Heart right ventricle (tissue), 16 donors: ENCODE data around the gene PTPRN2. TPM values are rescaled to one million over a fixed set of nuclear protein-coding genes. Genes with fewer than 3 reads are reported as not detected.

Experiments used
- ATAC-seq, 8 donors: fragments of 200-7000 bp; cut with Tn5 transposase; one replicate each; pipeline ENCODE4 v1.9.1; 2020; ENCODE audit warnings: mild to moderate bottlenecking in 8 of 8, moderate library complexity in 8 of 8, moderate number of reproducible peaks in 1 of 8
- DNase-seq, 2 donors: peaks; one replicate each; pipeline ENCODE4 v3.0.0-alpha.2; 2020
- H3K27ac ChIP-seq, 10 donors: fragments of 200-600 bp; sonication (generic) in 2 of 10; one replicate each; pipeline versions ENCODE4 v1.5.0 to v1.8.0; 2020 to 2022; ENCODE audit warnings: mild to moderate bottlenecking in 3 of 10
- H3K27me3 ChIP-seq, 7 donors: fragments of 200-600 bp; one replicate each; pipeline ENCODE4 v1.8.0; 2021 to 2022; ENCODE audit warnings: mild to moderate bottlenecking in 2 of 7
- H3K36me3 ChIP-seq, 9 donors: fragments of 200-600 bp; sonication (generic) in 1 of 9; one replicate each; pipeline versions ENCODE4 v1.5.0 to v1.8.0; 2020 to 2022; ENCODE audit warnings: mild to moderate bottlenecking in 2 of 9
- H3K4me1 ChIP-seq, 9 donors: fragments of 200-600 bp; sonication (generic) in 1 of 9; one replicate each; pipeline versions ENCODE4 v1.5.0 to v1.8.0; 2020 to 2022; ENCODE audit warnings: mild to moderate bottlenecking in 4 of 9
- H3K4me3 ChIP-seq, 10 donors: fragments of 200-600 bp; sonication (generic) in 2 of 10; one replicate each; pipeline versions ENCODE4 v1.5.0 to v1.8.0; 2020 to 2022; ENCODE audit warnings: mild to moderate bottlenecking in 7 of 10, moderate library complexity in 2 of 10
- H3K9me3 ChIP-seq, 11 donors: fragments of 200-600 bp in 10 of 11; sonication (generic) in 2 of 11; one replicate each; pipeline versions ENCODE4 v1.5.0 to v1.8.0; 2013 to 2022; ENCODE audit warnings: mild to moderate bottlenecking in 2 of 11, control low read depth in 1 of 11, moderate library complexity in 1 of 11
- WGBS, 2 donors: extraction: QIAGEN DNeasy Blood & Tissue Kit; methylation state at CpG; one replicate each; pipeline ENCODE4 v1.1.7; 2013; ENCODE audit warnings: inconsistent platforms in 1 of 2; 5-methylcytosine and 5-hydroxymethylcytosine counted together
- intact Hi-C, 10 donors: fragments of 100-400 bp; cut with DNase I; formaldehyde crosslinking; loops; one replicate each; pipeline versions ENCODE4 v1.11.1 to v1.14.2; 2022
- polyA plus RNA-seq, 2 donors: library from polyadenylated mRNA; stranded (reverse); fragments of 200-250 nt; gene quantifications; one replicate each; pipeline ENCODE4 v1.2.3, GENCODE V29; 2013
- total RNA-seq, 10 donors: library from RNA; stranded (reverse); fragmentation: NEBNext Ultra II Directional in 3 of 10; extraction: Animal tissue kit (Norgen Biotek cat#: 25700) in 3 of 10; gene quantifications; one replicate each; pipeline versions ENCODE4 v1.2.1 to v1.2.4, GENCODE V29; 2021 to 2023
- TF ChIP-seq, protein P1 (sequence below), 9 donors: fragments of 200-600 bp; sonication (generic) in 2 of 9; IDR thresholded peaks; one replicate each; pipeline versions ENCODE4 v1.5.0 to v1.8.0; 2021 to 2022; ENCODE audit warnings: antibody characterized with exemption in 9 of 9, mild to moderate bottlenecking in 5 of 9, moderate library complexity in 1 of 9
- donor health status: Arrhythmogenic right ventricular cardiomyopathy.
- donor health status: ischemic (EF 13 %, LVEDD 7.1; RV severe dilation, severe dysfunction).
- donor health status: healthy with polysubstance abuse.
- donor health status: DM: no; HTN: yes; CAD: no.
- donor health status: DM: no; HTN: no; CAD: no.
- donor health status: ischemic (EF 25% LVEDD 6.9; RV normal size, moderate dysfunction).
- donor health status: ischemic (EF 25% LVEDD 5.7; RV mildly dilated, moderate dysfunction).
- donor health status: healthy.
- donor health status: DM: yes; HTN: yes; CAD: no.
- donor health status: Ischemic cardiomyopathy.
- donor health status: ischemic (EF 35%, LVEDD 5.7; RV mildly dilated, moderate dysfunction).
- donor health status: nonischemic (EF 11% LVEDD 7.7; RV severe dilation, severe dysfunction).
- donor health status: DM: yes; HTN: yes; CAD: no.
- donor health status: PGD.
- donor health status: ischemic (EF 29% LVEDD 5.4; RV normal size, mild dysfunction).
- donor health status: nonischemic (EF 23%, LVEDD 6.1; RV moderate dilation, normal function).

PTPRN2 gene
- total and polyA plus RNA-seq, 12 donors = 0.82 to 1.8 (median 1.3) TPM

DNA sequence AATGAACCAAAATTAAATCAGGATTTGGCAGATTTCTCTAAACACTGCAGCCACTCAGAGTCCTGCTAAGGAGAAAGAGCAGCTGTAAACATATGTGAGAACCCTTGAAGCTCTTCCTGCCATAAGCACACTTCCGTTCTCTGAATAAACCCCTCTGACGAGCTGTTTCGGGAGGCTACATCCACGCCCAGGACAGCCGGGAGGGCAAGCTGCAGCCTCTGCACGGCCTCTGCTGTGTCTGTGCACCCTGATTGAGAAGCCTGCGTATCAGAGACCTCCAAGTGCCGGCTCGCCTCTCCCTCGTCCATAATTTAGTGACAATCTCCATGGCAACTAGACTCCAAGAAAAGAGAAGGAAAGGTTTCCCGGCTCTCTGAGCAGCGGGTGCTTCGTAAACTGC lies 114.4 kb downstream of the PTPRN2 start:
- H3K4me1 ChIP-seq = no peaks in the 10 kb centered on the region
- intact Hi-C loops = no loop called here
- ATAC-seq = peak in 2 of 8 donors; percentile 37 to 46
- no peak overlapping the region for H3K27ac ChIP-seq
- H3K4me3 ChIP-seq = no peak overlapping the region
- no peaks in the 10 kb centered on the region for H3K36me3 ChIP-seq
- TF ChIP-seq, protein P1, sequence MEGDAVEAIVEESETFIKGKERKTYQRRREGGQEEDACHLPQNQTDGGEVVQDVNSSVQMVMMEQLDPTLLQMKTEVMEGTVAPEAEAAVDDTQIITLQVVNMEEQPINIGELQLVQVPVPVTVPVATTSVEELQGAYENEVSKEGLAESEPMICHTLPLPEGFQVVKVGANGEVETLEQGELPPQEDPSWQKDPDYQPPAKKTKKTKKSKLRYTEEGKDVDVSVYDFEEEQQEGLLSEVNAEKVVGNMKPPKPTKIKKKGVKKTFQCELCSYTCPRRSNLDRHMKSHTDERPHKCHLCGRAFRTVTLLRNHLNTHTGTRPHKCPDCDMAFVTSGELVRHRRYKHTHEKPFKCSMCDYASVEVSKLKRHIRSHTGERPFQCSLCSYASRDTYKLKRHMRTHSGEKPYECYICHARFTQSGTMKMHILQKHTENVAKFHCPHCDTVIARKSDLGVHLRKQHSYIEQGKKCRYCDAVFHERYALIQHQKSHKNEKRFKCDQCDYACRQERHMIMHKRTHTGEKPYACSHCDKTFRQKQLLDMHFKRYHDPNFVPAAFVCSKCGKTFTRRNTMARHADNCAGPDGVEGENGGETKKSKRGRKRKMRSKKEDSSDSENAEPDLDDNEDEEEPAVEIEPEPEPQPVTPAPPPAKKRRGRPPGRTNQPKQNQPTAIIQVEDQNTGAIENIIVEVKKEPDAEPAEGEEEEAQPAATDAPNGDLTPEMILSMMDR (IDR thresholded peaks at IDR 0.05) = no peak
- WGBS, 2 donors = 17 to 23% methylated on average over 13 of the region's 13 CpGs
- no peak for DNase-seq
- H3K27me3 ChIP-seq = peaks cover 0 to 40% (median 17%) of the 10 kb centered on the region in 7 donors
- H3K9me3 ChIP-seq = no peaks in the 10 kb centered on the region

DNA sequence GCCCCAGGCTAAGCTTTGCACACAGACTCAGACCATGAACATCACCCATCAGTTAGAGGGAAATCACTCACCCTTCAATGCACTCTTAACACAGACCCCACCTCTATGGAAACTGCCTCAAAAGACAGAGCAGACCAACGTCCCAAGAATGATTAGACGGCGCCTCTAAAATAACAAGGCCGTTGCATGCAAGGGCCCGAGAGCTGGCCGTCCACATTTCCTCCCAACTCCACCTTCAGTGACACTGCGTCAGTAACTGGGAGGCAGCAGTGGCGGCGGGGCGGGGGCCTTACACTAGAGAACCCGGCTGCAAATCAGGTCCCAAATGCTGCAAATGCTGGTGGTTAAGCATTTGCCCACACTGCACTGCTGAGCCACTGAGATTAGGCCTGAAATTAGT lies 115.0 kb downstream of the PTPRN2 start:
- Histone ChIP-seq H3K27ac (no peak overlapping the region), H3K4me3 (no peak overlapping the region), H3K9me3 (no peaks in the 10 kb centered on the region), H3K27me3 (peaks cover 0 to 42% (median 13%) of the 10 kb centered on the region in 7 donors), H3K4me1 (no peaks in the 10 kb centered on the region), H3K36me3 (no peaks in the 10 kb centered on the region)
- DNase-seq (no peak), ATAC-seq (no peak)
- TF ChIP-seq, protein P1 (IDR thresholded peaks at IDR 0.05) = no peak
- intact Hi-C loops = no loop called here
- WGBS, 2 donors = 63 to 69% methylated on average over 11 of the region's 11 CpGs

DNA sequence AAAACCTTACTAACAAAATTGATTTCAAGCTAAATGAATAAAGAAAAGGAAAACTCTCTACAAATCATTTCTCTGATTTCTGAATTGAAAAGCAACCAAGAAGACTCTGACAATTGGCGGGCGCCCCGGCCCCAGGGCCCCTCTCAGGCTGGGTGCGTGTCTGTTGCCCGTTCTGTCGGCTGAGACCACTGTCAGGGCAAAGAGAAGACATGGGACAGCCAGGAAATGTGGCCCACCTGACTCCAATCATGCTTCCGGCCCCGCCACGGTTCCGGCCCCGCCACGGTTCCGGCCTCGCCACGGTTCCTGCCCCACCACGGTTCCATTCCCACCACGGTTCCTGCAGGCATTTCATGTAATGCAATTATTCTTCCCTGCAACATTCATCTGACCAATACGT lies 115.9 kb downstream of the PTPRN2 start:
- Histone ChIP-seq H3K4me3 (no peak overlapping the region), H3K9me3 (no peaks in the 10 kb centered on the region), H3K27me3 (peaks cover 0 to 42% (median 13%) of the 10 kb centered on the region in 7 donors), H3K36me3 (no peaks in the 10 kb centered on the region), H3K27ac (no peak overlapping the region), H3K4me1 (no peaks in the 10 kb centered on the region)
- intact Hi-C loops = no loop called here
- TF ChIP-seq, protein P1 (IDR thresholded peaks at IDR 0.05) = no peak
- DNase-seq (no peak), ATAC-seq (no peak)
- 92 to 95% methylated on average over 18 of the region's 18 CpGs for WGBS, 2 donors

DNA sequence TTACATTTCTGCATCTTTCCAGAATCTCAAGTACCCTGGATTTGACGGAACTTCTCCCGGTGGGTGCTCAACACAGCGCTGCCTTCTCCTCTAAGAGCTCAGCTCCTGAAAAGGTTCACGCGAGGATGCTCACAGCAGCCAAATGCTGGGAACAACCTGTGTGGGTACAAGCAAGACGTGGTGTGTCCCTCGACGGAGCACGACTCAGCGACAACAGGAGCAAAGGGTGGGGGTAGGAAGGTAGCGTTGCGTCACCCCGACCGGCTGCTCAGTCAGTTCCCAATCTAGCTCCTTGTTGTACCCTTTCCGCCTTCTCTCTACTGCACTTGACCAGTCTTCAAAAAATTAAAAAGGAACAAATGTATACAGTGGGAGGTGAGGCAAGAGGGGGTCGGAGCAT lies 117.3 kb downstream of the PTPRN2 start:
- peaks cover 0 to 46% (median 13%) of the 10 kb centered on the region in 7 donors for H3K27me3 ChIP-seq
- intact Hi-C loops = no loop called here
- no peak overlapping the region for H3K27ac ChIP-seq
- no peak for ATAC-seq
- no peak overlapping the region for H3K4me3 ChIP-seq
- H3K36me3 ChIP-seq = no peaks in the 10 kb centered on the region
- no peak for DNase-seq
- 80 to 83% methylated on average over 16 of the region's 16 CpGs for WGBS, 2 donors
- TF ChIP-seq, protein P1 (IDR thresholded peaks at IDR 0.05) = no peak
- H3K9me3 ChIP-seq = no peaks in the 10 kb centered on the region
- no peaks in the 10 kb centered on the region for H3K4me1 ChIP-seq
